Body of pancreas (tissue), 4 donors: Measurements from ENCODE around the gene SHANK3. TPM values are rescaled to one million over a fixed set of nuclear protein-coding genes. Genes with fewer than 3 reads are reported as not detected.

Experiments
- ATAC-seq: fragments of 150-250 bp; one replicate; pipeline ENCODE4 v1.9.1; 2016
- DNase-seq, 4 donors: peaks; one replicate each; pipeline ENCODE4 v3.0.0-alpha.2; 2019
- H3K27ac ChIP-seq, 4 donors: fragments of 200-600 bp; sonication (generic); 1 replicate in 3 of 4; 2 replicates in 1 of 4; pipeline versions ENCODE4 v1.5.1 to v1.6.1; 2016 to 2019; ENCODE audit warnings: mild to moderate bottlenecking in 1 of 4, mixed read lengths in 1 of 4, moderate library complexity in 1 of 4
- H3K27me3 ChIP-seq, 2 donors: fragments of 200-600 bp; sonication (generic); one replicate each; pipeline ENCODE4 v1.6.0; 2016; ENCODE audit warnings: mild to moderate bottlenecking in 1 of 2
- H3K36me3 ChIP-seq, 2 donors: fragments of 200-600 bp; sonication (generic); replicated peaks in 1 of 2; 2 replicates each; pipeline ENCODE4 v1.5.1; 2016; ENCODE audit warnings: low read depth in 2 of 2; ENCODE audit not compliant: insufficient read depth in 1 of 2
- H3K4me1 ChIP-seq: fragments of 200-600 bp; sonication (generic); one replicate; pipeline ENCODE4 v1.6.0; 2016
- H3K4me3 ChIP-seq, 2 donors: fragments of 200-600 bp; sonication (generic); 1 replicate in 1 of 2; 2 replicates in 1 of 2; pipeline ENCODE4 v1.5.1; 2016 to 2019
- H3K9me3 ChIP-seq, 3 donors: fragments of 200-600 bp; sonication (generic); 1 replicate in 2 of 3; 2 replicates in 1 of 3; pipeline ENCODE4 v1.5.1; 2016
- CTCF ChIP-seq, 7 experiments: fragments of 450-650 bp in 4 of 7; fragments of 200-600 bp in 3 of 7; sonication (generic) in 3 of 7; IDR thresholded peaks; one replicate each; pipeline ENCODE4 v1.5.1; 2016 to 2019; ENCODE audit warnings: antibody characterized with exemption in 7 of 7
- POLR2A ChIP-seq, 3 donors: fragments of 450-650 bp; IDR thresholded peaks; one replicate each; pipeline ENCODE4 v1.6.1; 2016; ENCODE audit warnings: antibody characterized with exemption in 3 of 3, mild to moderate bottlenecking in 2 of 3
- WGBS, 2 donors: methylation state at CpG; one replicate each; pipeline ENCODE4 v1.1.5; 2017; 5-methylcytosine and 5-hydroxymethylcytosine counted together
- intact Hi-C: fragments of 100-400 bp; cut with DNase I; formaldehyde crosslinking; loops from one replicate; pipeline ENCODE4 v1.15.1; 2023
- total RNA-seq, 2 donors: library from RNA; depleted of rRNA; stranded (reverse); fragments of >200 nt; gene quantifications; one replicate each; pipeline ENCODE4 v1.1.0, GENCODE V29; 2016

SHANK3 gene
- total RNA-seq, 2 donors from 2014 or later, result 6.0 to 15.5 TPM

- H3K4me1 ChIP-seq, result peaks cover 41% of the 10 kb centered on the region
- intact Hi-C loops, result no loop called here
- WGBS, 2 donors, result 79 to 89% methylated on average over 7 to 9 of the region's 12 CpGs
- H3K4me3 ChIP-seq, result no peak overlapping the region
- H3K27ac ChIP-seq, result no peak overlapping the region
- TF ChIP-seq CTCF (IDR thresholded peaks at IDR 0.05) (no peak), POLR2A (IDR thresholded peaks at IDR 0.05) (no peak)
- H3K36me3 ChIP-seq, result no peaks in the 10 kb centered on the region
- no peaks in the 10 kb centered on the region for H3K9me3 ChIP-seq
- DNase-seq (no peak), ATAC-seq (no peak)
- H3K27me3 ChIP-seq, result no peaks in the 10 kb centered on the region
Observed at GRCh38 chr22:50626314-50626849, 46.2 kb upstream of the SHANK3 start.

GRCh38 chr22:50626850-50627641 is 45.6 kb upstream of the SHANK3 start:
- Histone ChIP-seq H3K4me3 (peak overlapping the region; percentile 59 to 76), H3K27me3 (no peaks in the 10 kb centered on the region), H3K4me1 (peaks cover 34% of the 10 kb centered on the region), H3K36me3 (no peaks in the 10 kb centered on the region), H3K27ac (peak overlapping the region; percentile 40 to 83 (median 66)), H3K9me3 (no peaks in the 10 kb centered on the region)
- 65 to 89% methylated on average over 21 to 40 of the region's 42 CpGs for WGBS, 2 donors
- no peak for TF ChIP-seq POLR2A (IDR thresholded peaks at IDR 0.05)
- TF ChIP-seq CTCF (IDR thresholded peaks at IDR 0.05), result no peak
- ATAC-seq (no peak), DNase-seq (peak in 2 of 4 donors; percentile 18 to 41)
- intact Hi-C loops, result no loop called here

- intact Hi-C loops, result no loop called here
- Histone ChIP-seq H3K4me3 (peak within 1 kb of the TSS; percentile 59 to 76), H3K4me1 (peaks cover 26% of the 10 kb centered on the region), H3K27me3 (no peaks in the 10 kb centered on the region), H3K27ac (peak within 1 kb of the TSS; percentile 40 to 83 (median 66)), H3K36me3 (no peaks in the 10 kb centered on the region), H3K9me3 (no peaks in the 10 kb centered on the region)
- ATAC-seq (peak; percentile 92), DNase-seq (peak; percentile 81 to 89 (median 86))
- peak in 5 of 7 experiments; percentile 7 to 35 (median 16) for TF ChIP-seq CTCF (IDR thresholded peaks at IDR 0.05)
- TF ChIP-seq POLR2A (IDR thresholded peaks at IDR 0.05), result peak; percentile 43 to 72 (median 66)
- WGBS, 2 donors, result 1 to 3% methylated on average over 7 to 66 of the region's 88 CpGs
Observed at GRCh38 chr22:50627642-50628542, 44.7 kb upstream of the SHANK3 start, which contains the start of gene ARSA. Gene ARSA (minus strand): TSS chr22:50628152. CDS start chr22:50627779, 373 bp downstream.

GRCh38 chr22:50628543-50629134 is 44.0 kb upstream of the SHANK3 start:
- intact Hi-C loops, result no loop called here
- Histone ChIP-seq H3K4me1 (peaks cover 20% of the 10 kb centered on the region), H3K27ac (peak overlapping the region in 3 of 4 donors; percentile 43 to 83 (median 77)), H3K4me3 (peak overlapping the region; percentile 41 to 76), H3K27me3 (no peaks in the 10 kb centered on the region), H3K9me3 (no peaks in the 10 kb centered on the region), H3K36me3 (no peaks in the 10 kb centered on the region)
- no peak for DNase-seq
- TF ChIP-seq POLR2A (IDR thresholded peaks at IDR 0.05) (no peak), CTCF (IDR thresholded peaks at IDR 0.05) (no peak)
- no peak for ATAC-seq
- WGBS, 2 donors, result 25 to 33% methylated on average over 16 of the region's 16 CpGs
